T-helper 2 cell treated with Interferon-gamma antibody and Interleukin-4, amounts not matched to agents 100 ng/mL and 5 ng/mL, for 36 hours (primary cell): ENCODE data around the gene TMEM167A. TPM values are rescaled to one million over a fixed set of nuclear protein-coding genes. Genes with fewer than 3 reads are reported as not detected.

ENCODE experiments used
- intact Hi-C: fragments of 100-400 bp; cut with micrococcal nuclease; formaldehyde crosslinking; loops from one replicate; pipeline ENCODE4 v1.15.1; 2023
- total RNA-seq: library from RNA; stranded (reverse); gene quantifications from 2 replicates; pipeline ENCODE4 v1.2.3, GENCODE V29; 2022

TMEM167A gene
- total RNA-seq, 1 donor from 2014 or later, result 74.1 TPM

GRCh38 chr5:83035373-83036100 lies 41.7 kb downstream of the TMEM167A start:
- intact Hi-C loops, result no loop called here

GRCh38 chr5:83034528-83035207 lies 42.5 kb downstream of the TMEM167A start:
- intact Hi-C loops, result no loop called here

GRCh38 chr5:83034036-83034435 lies 43.2 kb downstream of the TMEM167A start:
- intact Hi-C loops, result no loop called here

GRCh38 chr5:83031381-83031780 lies 45.8 kb downstream of the TMEM167A start:
- intact Hi-C loops, result no loop called here

- intact Hi-C loops, result no loop called here
Measured at GRCh38 chr5:83029912-83030311, 47.3 kb downstream of the TMEM167A start.

GRCh38 chr5:83026930-83027687 lies 50.1 kb downstream of the TMEM167A start:
- intact Hi-C loops, result no loop called here

GRCh38 chr5:83026516-83026915 lies 50.7 kb downstream of the TMEM167A start:
- intact Hi-C loops, result no loop called here

GRCh38 chr5:83025690-83026478 lies 51.3 kb downstream of the TMEM167A start:
- intact Hi-C loops, result no loop called here

- intact Hi-C loops, result no loop called here
Measured at GRCh38 chr5:83022334-83022733, 54.9 kb downstream of the TMEM167A start.

GRCh38 chr5:83015676-83016075 lies 61.5 kb downstream of the TMEM167A start:
- intact Hi-C loops, result no loop called here

- intact Hi-C loops, result no loop called here
Measured at GRCh38 chr5:83011985-83012384, 65.2 kb downstream of the TMEM167A start.

GRCh38 chr5:83009408-83009807 lies 67.8 kb downstream of the TMEM167A start:
- intact Hi-C loops, result no loop called here

GRCh38 chr5:83007755-83008154 lies 69.4 kb downstream of the TMEM167A start:
- intact Hi-C loops, result no loop called here

GRCh38 chr5:83006683-83007283 lies 70.4 kb downstream of the TMEM167A start:
- intact Hi-C loops, result no loop called here

GRCh38 chr5:83003791-83004190 lies 73.4 kb downstream of the TMEM167A start:
- intact Hi-C loops, result no loop called here

Other genes with a start within 250 kb of the TMEM167A start
- 11.3 and 11.4 TPM in 2 replicates for gene XRCC4, start 153 bp upstream of the TMEM167A start, total RNA-seq